Mucosa of descending colon (tissue), 3 donors: ENCODE results near the gene TNRC6C. TPM values are rescaled to one million over a fixed set of nuclear protein-coding genes. Genes with fewer than 3 reads are reported as not detected.

ENCODE experiments used
- ATAC-seq: fragments of 200-7000 bp; cut with Tn5 transposase; one replicate; pipeline ENCODE4 v1.9.1; 2020; ENCODE audit warnings: mild to moderate bottlenecking, moderate library complexity
- DNase-seq, 3 donors: peaks; one replicate each; pipeline ENCODE4 v3.0.0-alpha.2; 2020
- H3K36me3 ChIP-seq: fragments of 200-600 bp; one replicate; pipeline ENCODE4 v1.8.0; 2021; ENCODE audit warnings: low read depth, mild to moderate bottlenecking
- H3K4me1 ChIP-seq: fragments of 200-600 bp; one replicate; pipeline ENCODE4 v1.8.0; 2021; ENCODE audit warnings: low read depth, mild to moderate bottlenecking
- H3K4me3 ChIP-seq: fragments of 200-600 bp; one replicate; pipeline ENCODE4 v1.8.0; 2021; ENCODE audit warnings: mild to moderate bottlenecking
- H3K9me3 ChIP-seq: fragments of 200-600 bp; one replicate; pipeline ENCODE4 v1.8.0; 2021; ENCODE audit warnings: mild to moderate bottlenecking
- intact Hi-C, 2 donors: fragments of 100-400 bp; cut with DNase I in 1 of 2; cut with micrococcal nuclease in 1 of 2; formaldehyde crosslinking; loops; one replicate each; pipeline versions ENCODE4 v1.11.0 to v1.11.1; 2022; cut with DNase I, micrococcal nuclease
- total RNA-seq, 3 donors: library from RNA; stranded (reverse); fragmentation: NEBNext Ultra II Directional in 2 of 3; extraction: Animal tissue kit (Norgen Biotek cat#: 25700) in 2 of 3; gene quantifications; one replicate each; pipeline versions ENCODE4 v1.2.1 to v1.2.4, GENCODE V29; 2021 to 2023
- TF ChIP-seq, protein P1 (sequence below): fragments of 200-600 bp; IDR thresholded peaks from one replicate; pipeline ENCODE4 v1.8.0; 2022; ENCODE audit warnings: antibody characterized with exemption, mild to moderate bottlenecking
- donor health status: DM: no; HTN: no; CAD: no; lungs with moderate emphysema.
- donor health status: DM: no; HTN: no; CAD: no.
- donor health status: DM: no; HTN: yes; CAD: no.

TNRC6C gene
- total RNA-seq, 3 donors from 2014 or later: 13.7 to 32.6 (median 20.7) TPM

DNA sequence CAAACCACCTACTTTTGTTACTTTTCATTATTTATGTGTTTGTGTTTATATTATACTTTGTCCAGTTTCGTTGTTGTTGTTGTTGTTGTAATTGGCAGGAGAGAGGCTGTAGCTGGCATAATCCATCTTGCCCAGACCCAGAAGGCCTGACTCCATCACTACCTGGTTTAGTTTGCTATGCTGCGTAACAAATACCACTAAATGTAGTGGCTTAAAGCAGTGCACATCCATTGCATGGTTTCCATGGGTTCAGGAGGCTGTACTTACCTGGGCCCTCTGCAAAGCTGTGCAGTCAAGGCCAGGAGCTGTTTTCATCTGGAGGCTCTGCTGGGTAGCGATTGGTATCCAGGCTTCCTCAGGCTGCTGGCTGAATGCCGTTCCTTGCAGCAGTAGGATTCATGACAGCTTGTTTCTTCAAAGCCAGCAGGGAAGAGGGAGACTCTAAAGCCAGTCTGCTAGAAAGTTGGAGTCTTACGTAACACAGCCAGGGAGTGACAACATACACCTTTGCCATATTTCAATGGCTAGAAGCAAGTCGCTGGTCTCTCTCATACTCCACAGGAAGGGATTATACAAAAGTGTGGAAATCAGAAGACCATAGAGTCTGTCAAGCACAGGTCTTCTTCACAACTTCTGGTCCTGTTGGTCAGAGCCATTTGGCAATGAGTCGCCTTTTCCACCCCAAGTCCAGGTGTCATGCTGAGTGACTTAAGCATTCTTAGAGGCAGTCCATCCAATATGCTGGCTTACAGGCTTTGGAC, 41.1 kb downstream of the TNRC6C start:
- intact Hi-C loops: no loop called here
- TF ChIP-seq, protein P1, sequence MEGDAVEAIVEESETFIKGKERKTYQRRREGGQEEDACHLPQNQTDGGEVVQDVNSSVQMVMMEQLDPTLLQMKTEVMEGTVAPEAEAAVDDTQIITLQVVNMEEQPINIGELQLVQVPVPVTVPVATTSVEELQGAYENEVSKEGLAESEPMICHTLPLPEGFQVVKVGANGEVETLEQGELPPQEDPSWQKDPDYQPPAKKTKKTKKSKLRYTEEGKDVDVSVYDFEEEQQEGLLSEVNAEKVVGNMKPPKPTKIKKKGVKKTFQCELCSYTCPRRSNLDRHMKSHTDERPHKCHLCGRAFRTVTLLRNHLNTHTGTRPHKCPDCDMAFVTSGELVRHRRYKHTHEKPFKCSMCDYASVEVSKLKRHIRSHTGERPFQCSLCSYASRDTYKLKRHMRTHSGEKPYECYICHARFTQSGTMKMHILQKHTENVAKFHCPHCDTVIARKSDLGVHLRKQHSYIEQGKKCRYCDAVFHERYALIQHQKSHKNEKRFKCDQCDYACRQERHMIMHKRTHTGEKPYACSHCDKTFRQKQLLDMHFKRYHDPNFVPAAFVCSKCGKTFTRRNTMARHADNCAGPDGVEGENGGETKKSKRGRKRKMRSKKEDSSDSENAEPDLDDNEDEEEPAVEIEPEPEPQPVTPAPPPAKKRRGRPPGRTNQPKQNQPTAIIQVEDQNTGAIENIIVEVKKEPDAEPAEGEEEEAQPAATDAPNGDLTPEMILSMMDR: no peak
- H3K9me3 ChIP-seq: no peaks in the 10 kb centered on the region
- ATAC-seq (no peak), DNase-seq (no peak)
- no peak overlapping the region for H3K4me3 ChIP-seq
- no peaks in the 10 kb centered on the region for H3K36me3 ChIP-seq
- no peaks in the 10 kb centered on the region for H3K4me1 ChIP-seq

DNA sequence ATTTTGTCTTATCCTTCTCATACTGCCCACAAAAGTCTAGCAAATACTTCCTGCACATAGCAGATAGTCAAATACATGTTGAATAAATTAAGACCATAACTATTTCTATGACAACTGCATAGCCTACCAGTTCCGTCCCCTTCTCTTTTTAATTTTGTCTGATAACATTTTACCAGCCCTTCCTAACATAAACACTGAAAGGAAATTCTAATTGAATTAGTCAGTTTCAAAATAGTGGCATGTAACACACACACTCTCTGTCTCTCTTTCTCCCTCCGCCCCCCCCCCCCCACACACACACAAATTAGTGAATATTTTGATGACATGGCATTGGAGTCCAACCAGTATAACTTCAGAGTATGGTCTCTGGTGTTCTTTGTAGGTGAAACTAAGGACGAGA, 41.8 kb downstream of the TNRC6C start:
- no peak overlapping the region for H3K4me3 ChIP-seq

DNA sequence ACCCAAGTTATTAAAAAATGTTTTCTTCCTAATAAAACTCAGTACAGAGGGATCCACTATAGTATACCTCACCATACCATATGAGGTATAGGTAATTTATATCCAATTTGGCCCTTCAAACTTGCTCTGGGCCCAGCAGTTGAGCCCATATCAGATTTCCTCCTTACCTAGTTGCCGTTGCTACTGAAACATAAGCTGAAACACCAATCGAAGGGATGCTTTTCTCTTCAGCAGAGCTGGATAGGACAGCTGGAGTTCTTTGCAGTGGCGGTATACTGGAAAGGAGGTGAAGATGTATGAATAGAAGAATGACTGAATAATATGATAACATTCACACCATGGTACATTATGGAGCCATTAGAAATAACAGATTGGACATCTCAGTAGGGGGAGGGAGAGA, 42.7 kb downstream of the TNRC6C start:
- Histone ChIP-seq H3K36me3 (no peaks in the 10 kb centered on the region), H3K9me3 (no peaks in the 10 kb centered on the region), H3K4me1 (no peaks in the 10 kb centered on the region), H3K4me3 (no peak overlapping the region)
- DNase-seq: no peak
- TF ChIP-seq, protein P1: no peak
- intact Hi-C loops: no loop called here
- ATAC-seq: no peak

More for the DNA sequence above, 41.8 kb downstream of the TNRC6C start:
- TF ChIP-seq, protein P1: no peak
- H3K4me1 ChIP-seq: no peaks in the 10 kb centered on the region
- no peaks in the 10 kb centered on the region for H3K36me3 ChIP-seq
- intact Hi-C loops: no loop called here
- DNase-seq: no peak
- no peaks in the 10 kb centered on the region for H3K9me3 ChIP-seq
- no peak for ATAC-seq

DNA sequence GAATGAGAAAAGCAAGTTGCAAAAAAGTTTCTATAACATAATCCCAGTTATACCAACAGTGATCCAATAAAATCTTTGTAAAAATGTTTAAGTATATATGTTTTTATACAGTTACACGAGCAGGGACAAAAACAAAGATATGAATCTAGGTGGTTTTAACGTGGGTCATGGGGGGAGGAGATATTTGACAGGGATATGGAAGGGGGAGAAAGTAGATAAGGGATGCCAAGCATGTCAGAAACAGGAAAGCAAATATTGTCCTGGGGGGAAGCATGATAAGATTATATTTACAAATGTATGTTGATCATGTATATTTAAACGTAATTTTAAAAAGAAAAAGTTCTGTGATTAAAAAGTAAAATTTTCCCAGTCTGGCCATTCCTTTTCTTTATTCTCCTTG, 43.1 kb downstream of the TNRC6C start:
- H3K9me3 ChIP-seq: no peaks in the 10 kb centered on the region
- no peaks in the 10 kb centered on the region for H3K36me3 ChIP-seq
- H3K4me1 ChIP-seq: no peaks in the 10 kb centered on the region
- ATAC-seq (no peak), DNase-seq (no peak)
- TF ChIP-seq, protein P1: no peak
- intact Hi-C loops: no loop called here
- no peak overlapping the region for H3K4me3 ChIP-seq

DNA sequence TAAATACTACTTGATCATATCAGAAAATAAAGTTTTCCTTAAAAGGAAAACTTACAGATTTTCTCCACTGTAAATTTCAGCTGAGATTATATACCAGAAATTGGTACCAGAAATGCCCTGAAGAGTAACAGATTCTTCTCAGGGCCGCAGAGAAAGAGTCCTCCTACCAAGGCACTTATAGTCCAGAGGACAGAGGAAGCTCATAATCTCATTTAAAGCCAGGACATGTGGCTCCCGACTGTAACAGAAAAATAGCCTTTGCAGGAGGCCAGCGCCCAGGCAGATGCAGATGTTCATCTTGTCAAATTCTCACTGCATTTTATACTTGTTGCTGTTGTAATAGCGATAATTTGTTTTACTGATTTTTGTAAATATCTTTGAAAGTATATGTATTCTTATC, 43.7 kb downstream of the TNRC6C start:
- Histone ChIP-seq H3K4me1 (no peaks in the 10 kb centered on the region), H3K9me3 (no peaks in the 10 kb centered on the region), H3K4me3 (no peak overlapping the region), H3K36me3 (no peaks in the 10 kb centered on the region)
- DNase-seq (no peak), ATAC-seq (no peak)
- TF ChIP-seq, protein P1: no peak
- intact Hi-C loops: no loop called here
